HCT116 (cell line): Measurements from ENCODE around the gene STRN3. TPM values are rescaled to one million over a fixed set of nuclear protein-coding genes. Genes with fewer than 3 reads are reported as not detected.
"Not testable (repeated sequence)": the region's sequence is repeated elsewhere in the genome, so short reads cannot be mapped to it uniquely, and the experiment has no call there.

Experiments
- ATAC-seq: fragments of 200-7000 bp; cut with Tn5 transposase; 2 replicates; pipeline ENCODE4 v1.9.1; 2020; ENCODE audit warnings: mild to moderate bottlenecking, moderate library complexity
- BruUV-seq: library from RNA; stranded (reverse); fragments of 400-500 nt; replicated peaks from 2 replicates; lab custom pipeline; 2021; lab: Mats Ljungman, UMichigan
- CTCF ChIA-PET: fragments of 300-600 bp; sonication (Branson Sonifier 250); formaldehyde crosslinking; loops from one replicate; lab custom pipeline; 2021; ENCODE audit warnings: antibody characterized with exemption; lab: Charles Lee
- POLR2A ChIA-PET: fragments of 300-600, 350-600 bp; sonication (Branson Sonifier 250); formaldehyde crosslinking; loops from one replicate; lab custom pipeline; 2021; ENCODE audit warnings: antibody characterized with exemption; lab: Charles Lee
- RAD21 ChIA-PET, 2 experiments: fragments of 300-600 bp; sonication (Branson Sonifier 250); formaldehyde crosslinking; loops; one replicate each; lab custom pipeline; 2023; ENCODE audit warnings: low total read pairs in 2 of 2; ENCODE audit not compliant: uncharacterized antibody in 2 of 2, unreplicated experiment in 2 of 2, low non-redundant PET in 1 of 2; lab: Charles Lee
- DNase-seq: peaks from one replicate; pipeline ENCODE4 v3.0.0-alpha.2; 2010; ENCODE audit warnings: low read depth, low spot score
- H2AFZ ChIP-seq: fragments of 200-600 bp; shearing (Covaris generic), sonication (generic); 2 replicates; pipeline ENCODE4 v1.6.1; 2017; ENCODE audit warnings: low read depth, mixed run types, mixed read lengths, antibody characterized with exemption, low read length; ENCODE audit not compliant: poor library complexity, severe bottlenecking
- H3K27ac ChIP-seq: 2 replicates; pipeline ENCODE4 v1.5.1; 2012; ENCODE audit warnings: low read depth, low read length
- H3K27me3 ChIP-seq: fragments of 200-600 bp; sonication (generic); 2 replicates; pipeline ENCODE4 v1.6.1; 2016; ENCODE audit warnings: mixed run types, low read length, mixed read lengths; ENCODE audit not compliant: insufficient read depth
- H3K36me3 ChIP-seq, 2 experiments: fragments of 200-500 bp in 1 of 2; fragments of 200-600 bp in 1 of 2; sonication (Bioruptor generic) in 1 of 2; sonication (generic) in 1 of 2; 2 replicates each; pipeline versions ENCODE4 v1.5.1 to v1.6.1; 2014 to 2016; ENCODE audit warnings: low read length in 2 of 2, inconsistent platforms in 1 of 2, mixed read lengths in 1 of 2, mixed run types in 1 of 2; ENCODE audit not compliant: insufficient read depth in 2 of 2, control insufficient read depth in 1 of 2
- H3K4me1 ChIP-seq, 2 experiments: fragments of 200-600 bp in 1 of 2; sonication (generic) in 1 of 2; 2 replicates each; pipeline versions ENCODE4 v1.5.1 to v1.6.1; 2012 to 2017; ENCODE audit warnings: low read length in 2 of 2, inconsistent platforms in 1 of 2, mild to moderate bottlenecking in 1 of 2, mixed read lengths in 1 of 2, mixed run types in 1 of 2, moderate library complexity in 1 of 2; ENCODE audit not compliant: insufficient read depth in 2 of 2, control insufficient read depth in 1 of 2
- H3K4me2 ChIP-seq: fragments of 200-600 bp; sonication (generic); 2 replicates; pipeline ENCODE4 v1.6.1; 2017; ENCODE audit warnings: mixed run types, low read length, mixed read lengths
- H3K4me3 ChIP-seq, 2 experiments: fragments of 200-600 bp in 1 of 2; sonication (generic) in 1 of 2; replicated peaks in 1 of 2; 2 replicates each; pipeline ENCODE4 v1.5.1; 2011 to 2016; ENCODE audit warnings: low read length in 2 of 2, control low read depth in 1 of 2, low read depth in 1 of 2, mild to moderate bottlenecking in 1 of 2, mixed read lengths in 1 of 2, mixed run types in 1 of 2
- H3K79me2 ChIP-seq: fragments of 200-600 bp; sonication (generic); 2 replicates; pipeline ENCODE4 v1.6.1; 2017; ENCODE audit warnings: mild to moderate bottlenecking, mixed run types, low read length, moderate library complexity, mixed read lengths; ENCODE audit not compliant: insufficient read depth
- H3K9ac ChIP-seq: fragments of 200-600 bp; sonication (generic); 2 replicates; pipeline ENCODE4 v1.6.1; 2016; ENCODE audit warnings: low read length, mixed read lengths
- H3K9me2 ChIP-seq: fragments of 200-600 bp; sonication (generic), shearing (Covaris generic); 2 replicates; pipeline ENCODE4 v1.6.1; 2017; ENCODE audit warnings: mixed run types, mild to moderate bottlenecking, moderate library complexity; ENCODE audit not compliant: insufficient read depth
- H3K9me3 ChIP-seq, 2 experiments: fragments of 200-500 bp in 1 of 2; fragments of 200-600 bp in 1 of 2; sonication (Bioruptor generic) in 1 of 2; sonication (generic) in 1 of 2; 2 replicates each; pipeline ENCODE4 v1.6.1; 2014 to 2017; ENCODE audit warnings: low read length in 2 of 2, mixed read lengths in 2 of 2, inconsistent platforms in 1 of 2, low read depth in 1 of 2, mild to moderate bottlenecking in 1 of 2, mixed run types in 1 of 2, moderate library complexity in 1 of 2; ENCODE audit not compliant: control insufficient read depth in 1 of 2, insufficient read depth in 1 of 2
- H4K20me1 ChIP-seq: fragments of 200-600 bp; sonication (generic), shearing (Covaris generic); 2 replicates; pipeline ENCODE4 v1.6.1; 2017; ENCODE audit warnings: mixed run types, mild to moderate bottlenecking, moderate library complexity; ENCODE audit not compliant: insufficient read depth
- EGR1 ChIP-seq: IDR thresholded peaks from 2 replicates; pipeline ENCODE4 v1.6.1; 2012; ENCODE audit warnings: low read depth
- JUND ChIP-seq: IDR thresholded peaks from 2 replicates; pipeline ENCODE4 v1.6.1; 2012
- SIN3A ChIP-seq: IDR thresholded peaks from 2 replicates; pipeline ENCODE4 v1.6.1; 2012; ENCODE audit warnings: low read depth
- intact Hi-C: fragments of 100-400 bp; cut with micrococcal nuclease; formaldehyde crosslinking; loops from 2 replicates; pipeline ENCODE4 v1.10.0; 2022
- total RNA-seq: library from RNA; stranded (reverse); gene quantifications from one replicate; pipeline ENCODE4 v1.2.1, GENCODE V29; 2021; ENCODE audit not compliant: unreplicated experiment

Gene STRN3
- total RNA-seq, 1 experiment from 2014 or later = 43.4 TPM

- no peaks in the 10 kb centered on the region for H3K79me2 ChIP-seq
Measured at GRCh38 chr14:31043379-31043778, 17.2 kb upstream of the STRN3 start.

DNA sequence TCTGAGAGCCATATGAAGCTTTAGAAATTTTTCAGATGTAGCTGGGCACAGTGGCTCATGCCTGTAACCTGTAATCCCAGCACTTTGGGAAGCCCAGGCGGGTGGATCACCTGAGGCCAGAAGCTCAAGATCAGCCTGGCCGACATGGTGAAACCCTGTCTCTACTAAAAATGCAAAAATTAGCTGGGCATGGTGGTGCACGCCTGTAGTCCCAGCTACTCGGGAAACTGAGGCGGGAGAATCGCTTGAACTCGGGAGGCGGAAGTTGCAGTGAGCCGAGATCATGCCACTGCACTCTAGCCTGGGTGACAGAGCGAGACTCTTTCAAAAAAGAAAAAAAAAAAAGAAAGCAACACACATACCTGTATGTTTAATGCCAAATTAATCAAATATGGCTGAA, 16.7 kb upstream of the STRN3 start:
- H3K9me2 ChIP-seq, intact Hi-C loops, H3K9me3 ChIP-seq, H2AFZ ChIP-seq, CTCF ChIA-PET, H3K36me3 ChIP-seq, H3K27me3 ChIP-seq, H3K79me2 ChIP-seq, H3K27ac ChIP-seq, H4K20me1 ChIP-seq, RAD21 ChIA-PET, H3K9ac ChIP-seq, H3K4me3 ChIP-seq, ATAC-seq, BruUV-seq, DNase-seq: not testable (repeated sequence)
- H3K4me2 ChIP-seq = peak overlapping the region; percentile 23; the same call in 1 of the 2 replicates
- H3K4me1 ChIP-seq = peaks cover 37 to 48% of the 10 kb centered on the region in 2 experiments
- POLR2A ChIA-PET = interaction anchor here (1.0 to 1.6 kb wide), 2 partner anchors 11 to 16 kb away, joined by 4 to 7 read pairs; partner anchors contain the start of gene STRN3

More at GRCh38 chr14:31043379-31043778, 17.2 kb upstream of the STRN3 start:
- Histone ChIP-seq H3K36me3 (no peaks in the 10 kb centered on the region), H3K9me3 (no peaks in the 10 kb centered on the region), H2AFZ (no peak overlapping the region), H3K9me2 (no peaks in the 10 kb centered on the region), H3K4me3 (no peak overlapping the region), H3K27ac (no peak overlapping the region), H4K20me1 (no peaks in the 10 kb centered on the region)
- no peak for DNase-seq
- no peak for ATAC-seq
- intact Hi-C loops = no loop called here
- TF ChIP-seq SIN3A (no peak), JUND (no peak), EGR1 (no peak)
- TF ChIP-seq, all 23 proteins: peak for 0
- CTCF ChIA-PET = no interaction called here
- POLR2A ChIA-PET = interaction anchor here (0.6 to 1.6 kb wide), 4 partner anchors 12 to 17 kb away, joined by 3 to 7 read pairs (median 4); partner anchors contain the start of gene STRN3
- Histone ChIP-seq H3K4me2 (peak overlapping the region; percentile 23; the same call in 1 of the 2 replicates), H3K4me1 (peaks cover 37 to 47% of the 10 kb centered on the region in 2 experiments), H3K9ac (no peak overlapping the region), H3K27me3 (no peaks in the 10 kb centered on the region)
- RAD21 ChIA-PET = no interaction called here
- no TSS peak for BruUV-seq
